Measurements from ENCODE around the gene SESN1. TPM values are rescaled to one million over a fixed set of nuclear protein-coding genes. Genes with fewer than 3 reads are reported as not detected.

The SESN1 gene
- total RNA-seq, 1 donor from 2014 or later = 27.3 TPM

GRCh38 chr6:109038837-109039398 is 55.7 kb downstream of the SESN1 start:
- Mint-ChIP-seq H3K27me3 (ENCODE audit: low read depth, unreplicated experiment) (no peaks in the 10 kb centered on the region), H3K9me3 (ENCODE audit: unreplicated experiment) (no peaks in the 10 kb centered on the region), H3K27ac (ENCODE audit: unreplicated experiment) (no peak overlapping the region), H3K4me3 (ENCODE audit: unreplicated experiment) (no peak overlapping the region), H3K36me3 (ENCODE audit: low read depth, unreplicated experiment) (no peaks in the 10 kb centered on the region), H3K4me1 (ENCODE audit: low read depth, unreplicated experiment) (peaks cover 5% of the 10 kb centered on the region)
- no peak for TF ChIP-seq EZH2 (IDR thresholded peaks at IDR 0.05; ENCODE audit: insufficient read depth, low read length)
- TF ChIP-seq CTCF (IDR thresholded peaks at IDR 0.05; ENCODE audit: insufficient read depth, low read depth, low read length) = no peak
- Histone ChIP-seq H3K4me1 (ENCODE audit: insufficient read depth, low read length) (no peaks in the 10 kb centered on the region), H3K4me3 (ENCODE audit: insufficient read depth, low read depth, low read length) (no peak overlapping the region), H3K9me3 (ENCODE audit: insufficient read depth, low read depth, low read length) (no peaks in the 10 kb centered on the region), H3K36me3 (ENCODE audit: insufficient read depth, low read length) (no peaks in the 10 kb centered on the region), H2AFZ (ENCODE audit: low read depth, low read length) (no peak overlapping the region), H3K27ac (ENCODE audit: low read depth, low read length) (no peak overlapping the region), H3K4me2 (ENCODE audit: low read length) (no peak overlapping the region), H4K20me1 (ENCODE audit: insufficient read depth, low read length) (peaks cover 10% of the 10 kb centered on the region), H3K9ac (ENCODE audit: low read length) (no peak overlapping the region), H3K79me2 (ENCODE audit: insufficient read depth, low read length) (no peaks in the 10 kb centered on the region), H3K27me3 (ENCODE audit: insufficient read depth, low read length) (no peaks in the 10 kb centered on the region)
- DNase-seq (ENCODE audit: low read depth) (no peak), FAIRE-seq (no peak)

- no peak for FAIRE-seq
- H3K27ac ChIP-seq (ENCODE audit: low read depth, low read length) = no peak overlapping the region
Measured at GRCh38 chr6:109036574-109037294, 57.9 kb downstream of the SESN1 start.

More at GRCh38 chr6:109036574-109037294, 57.9 kb downstream of the SESN1 start:
- peaks cover 10% of the 10 kb centered on the region for H4K20me1 ChIP-seq (ENCODE audit: insufficient read depth, low read length)
- H3K27me3 Mint-ChIP-seq (ENCODE audit: low read depth, unreplicated experiment) = no peaks in the 10 kb centered on the region
- no peak for DNase-seq (ENCODE audit: low read depth)
- peaks cover 5% of the 10 kb centered on the region for H3K4me1 Mint-ChIP-seq (ENCODE audit: low read depth, unreplicated experiment)
- TF ChIP-seq CTCF (IDR thresholded peaks at IDR 0.05; ENCODE audit: insufficient read depth, low read depth, low read length) (no peak), EZH2 (IDR thresholded peaks at IDR 0.05; ENCODE audit: insufficient read depth, low read length) (no peak)
- no peak overlapping the region for H3K4me3 Mint-ChIP-seq (ENCODE audit: unreplicated experiment)
- H2AFZ ChIP-seq (ENCODE audit: low read depth, low read length) = no peak overlapping the region
- no peaks in the 10 kb centered on the region for H3K27me3 ChIP-seq (ENCODE audit: insufficient read depth, low read length)
- H3K36me3 Mint-ChIP-seq (ENCODE audit: low read depth, unreplicated experiment) = no peaks in the 10 kb centered on the region
- H3K36me3 ChIP-seq (ENCODE audit: insufficient read depth, low read length) = no peaks in the 10 kb centered on the region
- H3K9ac ChIP-seq (ENCODE audit: low read length) = no peak overlapping the region
- H3K4me2 ChIP-seq (ENCODE audit: low read length) = no peak overlapping the region
- no peaks in the 10 kb centered on the region for H3K9me3 Mint-ChIP-seq (ENCODE audit: unreplicated experiment)
- H3K4me3 ChIP-seq (ENCODE audit: insufficient read depth, low read depth, low read length) = no peak overlapping the region
- H3K79me2 ChIP-seq (ENCODE audit: insufficient read depth, low read length) = no peaks in the 10 kb centered on the region
- H3K4me1 ChIP-seq (ENCODE audit: insufficient read depth, low read length) = no peaks in the 10 kb centered on the region
- H3K9me3 ChIP-seq (ENCODE audit: insufficient read depth, low read depth, low read length) = no peaks in the 10 kb centered on the region
- H3K27ac Mint-ChIP-seq (ENCODE audit: unreplicated experiment) = no peak overlapping the region

All from astrocyte (in vitro differentiated cells and primary cell).